ENCODE results near the gene INTS15.

INTS15 gene

DNA sequence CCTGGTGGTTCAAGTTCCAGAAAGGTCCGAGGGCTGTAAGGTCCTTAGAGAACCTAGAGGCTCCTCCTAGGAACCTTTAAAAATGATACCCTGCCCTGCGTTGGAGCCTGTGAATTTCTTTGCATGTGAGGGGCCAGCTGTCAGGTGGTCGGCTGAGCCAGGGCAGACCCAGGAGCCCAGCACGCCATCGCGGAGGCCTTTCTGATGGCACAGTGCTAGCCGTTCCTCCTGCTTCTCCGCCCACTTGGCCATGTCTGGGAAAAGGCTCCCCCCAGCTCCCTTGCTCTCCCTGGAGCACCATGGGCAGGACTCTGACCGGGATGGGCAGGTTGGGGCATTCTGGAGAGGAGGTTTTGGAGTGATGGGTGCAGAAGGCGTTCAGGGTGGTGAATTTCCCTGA lies 54.9 kb downstream of the INTS15 start:
- no peak for DNase-seq (ENCODE audit: low read depth in 1 of 2, low spot score in 1 of 2)
- TF ChIP-seq SPI1 (IDR thresholded peaks at IDR 0.05; ENCODE audit: borderline replicate concordance, low read depth): no peak
- no peak for TF ChIP-seq POLR2AphosphoS5 (IDR thresholded peaks at IDR 0.05; ENCODE audit: low read depth)
- TF ChIP-seq GABPA (IDR thresholded peaks at IDR 0.05; ENCODE audit: low read depth): no peak
- TF ChIP-seq, protein P1, sequence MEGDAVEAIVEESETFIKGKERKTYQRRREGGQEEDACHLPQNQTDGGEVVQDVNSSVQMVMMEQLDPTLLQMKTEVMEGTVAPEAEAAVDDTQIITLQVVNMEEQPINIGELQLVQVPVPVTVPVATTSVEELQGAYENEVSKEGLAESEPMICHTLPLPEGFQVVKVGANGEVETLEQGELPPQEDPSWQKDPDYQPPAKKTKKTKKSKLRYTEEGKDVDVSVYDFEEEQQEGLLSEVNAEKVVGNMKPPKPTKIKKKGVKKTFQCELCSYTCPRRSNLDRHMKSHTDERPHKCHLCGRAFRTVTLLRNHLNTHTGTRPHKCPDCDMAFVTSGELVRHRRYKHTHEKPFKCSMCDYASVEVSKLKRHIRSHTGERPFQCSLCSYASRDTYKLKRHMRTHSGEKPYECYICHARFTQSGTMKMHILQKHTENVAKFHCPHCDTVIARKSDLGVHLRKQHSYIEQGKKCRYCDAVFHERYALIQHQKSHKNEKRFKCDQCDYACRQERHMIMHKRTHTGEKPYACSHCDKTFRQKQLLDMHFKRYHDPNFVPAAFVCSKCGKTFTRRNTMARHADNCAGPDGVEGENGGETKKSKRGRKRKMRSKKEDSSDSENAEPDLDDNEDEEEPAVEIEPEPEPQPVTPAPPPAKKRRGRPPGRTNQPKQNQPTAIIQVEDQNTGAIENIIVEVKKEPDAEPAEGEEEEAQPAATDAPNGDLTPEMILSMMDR (IDR thresholded peaks at IDR 0.05; ENCODE audit: insufficient read depth, low read length): no peak
- TF ChIP-seq, protein P2, sequence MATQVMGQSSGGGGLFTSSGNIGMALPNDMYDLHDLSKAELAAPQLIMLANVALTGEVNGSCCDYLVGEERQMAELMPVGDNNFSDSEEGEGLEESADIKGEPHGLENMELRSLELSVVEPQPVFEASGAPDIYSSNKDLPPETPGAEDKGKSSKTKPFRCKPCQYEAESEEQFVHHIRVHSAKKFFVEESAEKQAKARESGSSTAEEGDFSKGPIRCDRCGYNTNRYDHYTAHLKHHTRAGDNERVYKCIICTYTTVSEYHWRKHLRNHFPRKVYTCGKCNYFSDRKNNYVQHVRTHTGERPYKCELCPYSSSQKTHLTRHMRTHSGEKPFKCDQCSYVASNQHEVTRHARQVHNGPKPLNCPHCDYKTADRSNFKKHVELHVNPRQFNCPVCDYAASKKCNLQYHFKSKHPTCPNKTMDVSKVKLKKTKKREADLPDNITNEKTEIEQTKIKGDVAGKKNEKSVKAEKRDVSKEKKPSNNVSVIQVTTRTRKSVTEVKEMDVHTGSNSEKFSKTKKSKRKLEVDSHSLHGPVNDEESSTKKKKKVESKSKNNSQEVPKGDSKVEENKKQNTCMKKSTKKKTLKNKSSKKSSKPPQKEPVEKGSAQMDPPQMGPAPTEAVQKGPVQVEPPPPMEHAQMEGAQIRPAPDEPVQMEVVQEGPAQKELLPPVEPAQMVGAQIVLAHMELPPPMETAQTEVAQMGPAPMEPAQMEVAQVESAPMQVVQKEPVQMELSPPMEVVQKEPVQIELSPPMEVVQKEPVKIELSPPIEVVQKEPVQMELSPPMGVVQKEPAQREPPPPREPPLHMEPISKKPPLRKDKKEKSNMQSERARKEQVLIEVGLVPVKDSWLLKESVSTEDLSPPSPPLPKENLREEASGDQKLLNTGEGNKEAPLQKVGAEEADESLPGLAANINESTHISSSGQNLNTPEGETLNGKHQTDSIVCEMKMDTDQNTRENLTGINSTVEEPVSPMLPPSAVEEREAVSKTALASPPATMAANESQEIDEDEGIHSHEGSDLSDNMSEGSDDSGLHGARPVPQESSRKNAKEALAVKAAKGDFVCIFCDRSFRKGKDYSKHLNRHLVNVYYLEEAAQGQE (IDR thresholded peaks at IDR 0.05; ENCODE audit: insufficient replicate concordance, low read depth): no peak

DNA sequence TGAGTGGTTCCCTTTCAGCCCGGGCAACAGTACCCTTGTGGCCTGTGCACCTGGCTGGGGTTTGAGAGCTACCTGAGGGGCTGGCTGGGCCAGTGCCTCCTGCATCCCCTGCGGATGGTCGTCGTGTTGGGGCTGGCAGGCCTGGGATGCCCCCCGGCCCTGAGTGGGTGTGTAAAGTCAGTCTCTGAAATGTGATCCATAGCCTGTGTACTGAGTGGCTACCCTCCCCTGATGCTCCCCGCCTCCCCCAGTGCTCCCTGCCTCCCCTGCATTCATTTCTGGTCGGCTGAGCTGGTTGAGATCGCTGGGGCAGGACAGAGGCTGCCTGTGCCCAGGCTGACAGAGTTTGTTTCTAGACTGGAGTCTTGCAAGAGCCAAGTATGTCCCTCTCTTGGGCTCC lies 56.6 kb downstream of the INTS15 start:
- TF ChIP-seq, protein P1 (IDR thresholded peaks at IDR 0.05; ENCODE audit: insufficient read depth, low read length): no peak
- TF ChIP-seq POLR2AphosphoS5 (IDR thresholded peaks at IDR 0.05; ENCODE audit: low read depth): no peak; the same call in 1 of the 2 replicates
- no peak for TF ChIP-seq SPI1 (IDR thresholded peaks at IDR 0.05; ENCODE audit: borderline replicate concordance, low read depth)
- TF ChIP-seq GABPA (IDR thresholded peaks at IDR 0.05; ENCODE audit: low read depth): no peak
- TF ChIP-seq, protein P2 (IDR thresholded peaks at IDR 0.05; ENCODE audit: insufficient replicate concordance, low read depth): no peak
- Histone ChIP-seq H3K27me3 (ENCODE audit: insufficient read depth, poor library complexity, severe bottlenecking) (no peaks in the 10 kb centered on the region), H3K4me3 (replicated peaks; ENCODE audit: insufficient read depth, low read length) (no peak overlapping the region), H3K27ac (replicated peaks) (no peak overlapping the region)
- DNase-seq (ENCODE audit: low read depth in 1 of 2, low spot score in 1 of 2): no peak

More for the DNA sequence above, 54.9 kb downstream of the INTS15 start:
- no peaks in the 10 kb centered on the region for H3K27me3 ChIP-seq (ENCODE audit: insufficient read depth, poor library complexity, severe bottlenecking)
- H3K4me3 ChIP-seq (replicated peaks; ENCODE audit: insufficient read depth, low read length): no peak overlapping the region
- no peak overlapping the region for H3K27ac ChIP-seq (replicated peaks)

DNA sequence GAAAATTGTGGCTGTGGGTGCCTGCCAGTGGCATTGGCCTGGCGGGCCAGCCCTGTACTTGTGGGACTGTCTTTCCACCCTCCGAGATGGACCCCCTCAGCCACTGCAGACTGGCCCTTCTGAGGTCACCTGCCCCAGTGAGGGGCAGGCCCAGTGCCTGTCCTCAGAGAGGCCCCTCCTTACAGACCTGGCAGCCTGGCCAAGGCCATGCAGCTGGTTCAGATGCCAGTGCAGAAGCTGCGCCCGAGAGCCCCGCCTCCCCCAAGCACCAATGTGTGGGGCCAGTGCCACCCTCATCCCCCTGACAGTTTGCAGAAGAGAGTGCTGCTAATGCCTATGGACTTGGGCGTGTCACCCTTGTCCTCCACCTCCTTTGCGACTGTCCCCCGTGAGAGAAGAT lies 57.3 kb downstream of the INTS15 start:
- no peak for DNase-seq (ENCODE audit: low read depth in 1 of 2, low spot score in 1 of 2)
- no peak overlapping the region for H3K4me3 ChIP-seq (replicated peaks; ENCODE audit: insufficient read depth, low read length)
- TF ChIP-seq SPI1 (IDR thresholded peaks at IDR 0.05; ENCODE audit: borderline replicate concordance, low read depth): no peak
- no peak for TF ChIP-seq GABPA (IDR thresholded peaks at IDR 0.05; ENCODE audit: low read depth)
- TF ChIP-seq, protein P2 (IDR thresholded peaks at IDR 0.05; ENCODE audit: insufficient replicate concordance, low read depth): no peak
- TF ChIP-seq POLR2AphosphoS5 (IDR thresholded peaks at IDR 0.05; ENCODE audit: low read depth): no peak
- TF ChIP-seq, protein P1 (IDR thresholded peaks at IDR 0.05; ENCODE audit: insufficient read depth, low read length): no peak
- no peak overlapping the region for H3K27ac ChIP-seq (replicated peaks)
- no peaks in the 10 kb centered on the region for H3K27me3 ChIP-seq (ENCODE audit: insufficient read depth, poor library complexity, severe bottlenecking)

All from HL-60 (cell line).